Measurements from ENCODE around the gene SLC8A2. TPM values are rescaled to one million over a fixed set of nuclear protein-coding genes. Genes with fewer than 3 reads are reported as not detected.
A peak's percentile ranks its signal among the peaks of the same experiment; 100 is the strongest.

Gene SLC8A2
- total and polyA plus RNA-seq, 11 donors = 0.08 to 0.67 (median 0.29) TPM; not detected in 4

- peak overlapping the region in 9 of 12 donors; percentile 74 to 99 (median 94) for H3K4me3 ChIP-seq
- peak overlapping the region in 10 of 12 donors; percentile 1 to 99 (median 86) for H3K27ac ChIP-seq
- TF ChIP-seq CTCF (IDR thresholded peaks at IDR 0.05) = no peak
- TF ChIP-seq POLR2A (IDR thresholded peaks at IDR 0.05) = no peak
- H3K36me3 ChIP-seq = peaks cover 0 to 12% (median 0%) of the 10 kb centered on the region in 9 donors
- intact Hi-C loops (cut with DNase I) = loop anchor here in 5 of 10 donors (5.0 to 10.0 kb wide), 3 partner anchors 94 to 184 kb away; partner anchors contain the start of gene BICRA (in 2 of the 5)
- H3K27me3 ChIP-seq = no peaks in the 10 kb centered on the region
- ATAC-seq (no peak), DNase-seq (no peak)
- H3K4me1 ChIP-seq = peaks cover 17 to 72% (median 60%) of the 10 kb centered on the region in 12 donors
- H3K9me3 ChIP-seq = no peaks in the 10 kb centered on the region
- WGBS, 4 donors = 54 to 72% (median 64%) methylated on average over 8 of the region's 8 CpGs
Measured at GRCh38 chr19:47512948-47513319, 41.2 kb upstream of the SLC8A2 start.

DNA sequence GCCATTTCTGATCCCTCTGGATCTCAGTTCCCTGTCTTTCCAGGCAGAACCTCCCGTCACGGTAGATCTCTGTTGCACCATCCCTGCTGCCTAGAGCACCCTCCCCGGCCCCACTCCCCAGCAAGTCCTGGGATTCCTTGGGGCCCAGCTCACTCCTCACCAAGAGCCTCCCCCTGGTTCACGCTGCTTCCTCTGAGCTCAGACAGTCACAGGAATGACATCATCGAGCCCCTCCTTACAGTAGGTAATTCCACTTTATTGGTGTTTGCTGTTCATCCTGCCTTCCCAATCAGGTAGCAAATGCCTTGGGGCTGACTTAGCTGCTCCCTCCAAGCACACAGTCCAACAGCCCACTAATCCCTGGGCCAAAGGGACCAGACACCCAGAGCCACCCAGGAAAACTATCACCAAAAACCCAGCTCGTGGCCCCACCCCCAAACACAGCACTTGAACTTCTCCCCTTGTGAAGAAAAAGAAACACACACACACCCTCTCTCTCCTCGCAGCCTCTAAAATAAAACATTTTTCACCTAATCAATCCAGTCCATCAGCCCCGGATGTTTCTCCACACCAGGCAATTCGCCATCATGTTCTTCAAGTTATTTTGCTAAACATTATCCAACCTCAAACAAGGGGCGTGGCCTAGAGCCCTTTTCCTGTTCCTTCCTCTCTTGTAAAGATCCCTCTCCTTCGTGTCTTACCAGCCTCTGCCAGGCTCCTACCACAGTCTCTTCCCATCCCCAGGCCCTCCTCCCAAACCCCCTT, 40.7 kb upstream of the SLC8A2 start:
- intact Hi-C loops (cut with DNase I) = loop anchor here in 5 of 10 donors (5.0 to 10.0 kb wide), 3 partner anchors 95 to 185 kb away; partner anchors contain the start of gene BICRA (in 2 of the 5)
- no peak for ATAC-seq
- no peaks in the 10 kb centered on the region for H3K9me3 ChIP-seq
- H3K4me3 ChIP-seq = peak overlapping the region in 8 of 12 donors; percentile 74 to 98 (median 92)
- H3K36me3 ChIP-seq = peaks cover 0 to 12% (median 0%) of the 10 kb centered on the region in 9 donors
- H3K27ac ChIP-seq = peak overlapping the region in 11 of 12 donors; percentile 31 to 99 (median 82)
- TF ChIP-seq CTCF (IDR thresholded peaks at IDR 0.05) (no peak), POLR2A (IDR thresholded peaks at IDR 0.05) (no peak)
- WGBS, 4 donors = 45 to 59% (median 52%) methylated on average over 11 of the region's 11 CpGs
- peak in 1 of 5 donors; percentile 30 for DNase-seq
- no peaks in the 10 kb centered on the region for H3K27me3 ChIP-seq
- H3K4me1 ChIP-seq = peaks cover 17 to 78% (median 65%) of the 10 kb centered on the region in 12 donors

DNA sequence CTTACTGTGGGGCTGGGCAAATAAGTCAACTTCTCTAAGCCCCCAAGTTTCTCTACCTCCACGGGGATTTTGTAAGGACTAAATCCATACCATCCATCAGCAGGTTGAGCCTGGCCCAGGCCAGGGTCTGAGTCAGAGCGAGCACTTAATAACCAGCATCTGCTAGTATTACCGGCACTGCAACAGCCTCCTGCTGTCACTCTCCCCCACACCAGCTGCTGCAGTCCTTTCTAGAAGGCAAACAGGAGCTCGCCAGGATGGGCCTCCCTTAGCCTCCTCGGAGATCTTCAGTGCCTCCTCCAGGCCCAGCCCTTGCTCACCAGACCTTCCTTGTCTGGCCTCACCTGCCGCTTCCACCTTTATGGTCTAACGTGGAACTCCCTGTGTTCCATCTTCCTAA, 40.0 kb upstream of the SLC8A2 start:
- Histone ChIP-seq H3K4me3 (peak overlapping the region in 4 of 12 donors; percentile 74 to 98 (median 92)), H3K9me3 (no peaks in the 10 kb centered on the region), H3K27ac (peak overlapping the region in 11 of 12 donors; percentile 31 to 99 (median 82)), H3K27me3 (no peaks in the 10 kb centered on the region), H3K4me1 (peaks cover 18 to 85% (median 70%) of the 10 kb centered on the region in 12 donors), H3K36me3 (peaks cover 0 to 18% (median 0%) of the 10 kb centered on the region in 9 donors)
- DNase-seq (peak in 2 of 5 donors; percentile 24 to 56), ATAC-seq (no peak)
- intact Hi-C loops (cut with DNase I) = loop anchor here in 5 of 10 donors (5.0 to 10.0 kb wide), 3 partner anchors 96 to 186 kb away; partner anchors contain the start of gene BICRA (in 2 of the 5)
- WGBS, 4 donors = 56 to 70% (median 65%) methylated on average over 6 to 7 of the region's 7 CpGs
- no peak for TF ChIP-seq CTCF (IDR thresholded peaks at IDR 0.05)
- TF ChIP-seq POLR2A (IDR thresholded peaks at IDR 0.05) = no peak

DNA sequence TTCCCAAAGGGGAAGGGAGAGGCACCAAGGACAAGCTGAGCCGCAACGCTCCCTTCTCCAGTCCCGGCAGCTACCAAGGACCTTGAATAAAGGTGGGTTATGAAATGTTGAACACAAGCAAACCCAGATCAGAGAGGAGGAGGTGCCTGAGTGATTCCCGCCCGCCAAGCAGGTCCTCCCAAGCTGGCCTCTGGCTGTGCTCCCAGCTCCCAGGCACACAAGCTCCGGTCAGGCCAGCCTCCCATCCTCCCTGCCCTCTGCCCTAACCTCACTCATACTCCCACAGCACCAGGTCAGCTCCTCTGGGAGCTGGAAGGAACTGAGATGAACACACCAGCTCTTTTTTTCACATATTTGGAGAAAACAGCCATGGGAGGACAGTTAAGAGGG, 39.4 kb upstream of the SLC8A2 start:
- Histone ChIP-seq H3K4me1 (peaks cover 21 to 89% (median 74%) of the 10 kb centered on the region in 12 donors), H3K9me3 (no peaks in the 10 kb centered on the region), H3K27ac (peak overlapping the region in 11 of 12 donors; percentile 49 to 99 (median 82)), H3K4me3 (peak overlapping the region in 3 of 12 donors; percentile 16 to 95 (median 29)), H3K36me3 (peaks cover 0 to 23% (median 0%) of the 10 kb centered on the region in 9 donors), H3K27me3 (no peaks in the 10 kb centered on the region)
- TF ChIP-seq POLR2A (IDR thresholded peaks at IDR 0.05) (no peak), CTCF (IDR thresholded peaks at IDR 0.05) (no peak)
- intact Hi-C loops (cut with DNase I) = loop anchor here in 5 of 10 donors (5.0 to 10.0 kb wide), 3 partner anchors 96 to 186 kb away; partner anchors contain the start of gene BICRA (in 2 of the 5)
- ATAC-seq = no peak
- DNase-seq = peak in 4 of 5 donors; percentile 57 to 81 (median 70)
- WGBS, 4 donors = 29 to 52% (median 37%) methylated on average over 6 of the region's 6 CpGs
